SK-N-SH (cell line): ENCODE measurements around the gene YPEL1.

Experiments used
- EP300 ChIP-seq, 2 experiments: IDR thresholded peaks; 2 replicates each; pipeline versions ENCODE4 v1.4.0 to v1.6.1; 2012; ENCODE audit warnings: borderline replicate concordance in 1 of 2, low read depth in 1 of 2, low read length in 1 of 2
- POLR2AphosphoS5 ChIP-seq: IDR thresholded peaks from 2 replicates; pipeline ENCODE4 v1.6.1; 2012; ENCODE audit warnings: low read depth, low read length
- RAD21 ChIP-seq: IDR thresholded peaks from 2 replicates; pipeline ENCODE4 v1.6.1; 2012; ENCODE audit warnings: mild to moderate bottlenecking, low read length
- SMC3 ChIP-seq: IDR thresholded peaks from 2 replicates; pipeline ENCODE4 v1.6.1; 2012; ENCODE audit warnings: low read depth, low read length, improper control_type of control experiment
- TF ChIP-seq, protein P1 (sequence below): IDR thresholded peaks from 2 replicates; pipeline ENCODE4; 2012

GRCh38 chr22:21682385-21683175 is 53.0 kb downstream of the YPEL1 start:
- TF ChIP-seq EP300 (IDR thresholded peaks at IDR 0.05; ENCODE audit: borderline replicate concordance in 1 of 2, low read depth in 1 of 2, low read length in 1 of 2) = no peak
- no peak for TF ChIP-seq SMC3
- TF ChIP-seq, protein P1, sequence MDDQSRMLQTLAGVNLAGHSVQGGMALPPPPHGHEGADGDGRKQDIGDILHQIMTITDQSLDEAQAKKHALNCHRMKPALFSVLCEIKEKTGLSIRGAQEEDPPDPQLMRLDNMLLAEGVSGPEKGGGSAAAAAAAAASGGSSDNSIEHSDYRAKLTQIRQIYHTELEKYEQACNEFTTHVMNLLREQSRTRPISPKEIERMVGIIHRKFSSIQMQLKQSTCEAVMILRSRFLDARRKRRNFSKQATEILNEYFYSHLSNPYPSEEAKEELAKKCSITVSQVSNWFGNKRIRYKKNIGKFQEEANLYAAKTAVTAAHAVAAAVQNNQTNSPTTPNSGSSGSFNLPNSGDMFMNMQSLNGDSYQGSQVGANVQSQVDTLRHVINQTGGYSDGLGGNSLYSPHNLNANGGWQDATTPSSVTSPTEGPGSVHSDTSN = no peak
- no peak for TF ChIP-seq POLR2AphosphoS5
- no peak for TF ChIP-seq RAD21
